Retinal pigment epithelial cell (primary cell): ENCODE measurements around the gene ARMC8.

ENCODE experiments used
- DNase-seq: peaks from one replicate; pipeline ENCODE4 v3.0.0-alpha.2; 2010; ENCODE audit warnings: low read depth
- H3K4me3 ChIP-seq: 2 replicates; pipeline ENCODE4 v1.5.1; 2011; ENCODE audit warnings: mild to moderate bottlenecking, low read length, control low read depth, moderate library complexity
- TF ChIP-seq, protein P1 (sequence below): conservative IDR thresholded peaks from 2 replicates; pipeline ENCODE4 v1.5.1; 2011; ENCODE audit warnings: low read depth, low read length, control low read depth, inconsistent platforms

The ARMC8 gene

DNA sequence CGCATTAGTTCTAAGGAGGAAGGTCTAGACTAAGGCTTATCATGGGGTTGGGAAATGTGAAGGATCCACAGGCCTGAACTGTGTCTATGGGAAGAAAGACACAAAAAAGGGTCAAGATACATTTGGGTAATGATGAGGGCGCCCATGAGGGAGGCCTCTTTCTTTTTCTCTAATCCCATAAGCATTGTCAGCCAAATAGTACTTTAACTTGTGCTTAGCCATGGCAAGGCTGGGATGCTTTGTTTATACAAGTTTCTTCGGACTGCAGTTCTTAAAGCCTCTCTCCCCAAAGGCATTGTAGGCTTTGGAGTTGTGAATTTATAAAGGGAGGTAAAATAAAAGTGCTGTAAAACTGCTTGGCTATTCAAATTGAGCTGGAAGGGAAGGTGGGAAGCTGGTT, 23.4 kb downstream of the ARMC8 start:
- DNase-seq = no peak
- H3K4me3 ChIP-seq = no peak overlapping the region
- TF ChIP-seq, protein P1, sequence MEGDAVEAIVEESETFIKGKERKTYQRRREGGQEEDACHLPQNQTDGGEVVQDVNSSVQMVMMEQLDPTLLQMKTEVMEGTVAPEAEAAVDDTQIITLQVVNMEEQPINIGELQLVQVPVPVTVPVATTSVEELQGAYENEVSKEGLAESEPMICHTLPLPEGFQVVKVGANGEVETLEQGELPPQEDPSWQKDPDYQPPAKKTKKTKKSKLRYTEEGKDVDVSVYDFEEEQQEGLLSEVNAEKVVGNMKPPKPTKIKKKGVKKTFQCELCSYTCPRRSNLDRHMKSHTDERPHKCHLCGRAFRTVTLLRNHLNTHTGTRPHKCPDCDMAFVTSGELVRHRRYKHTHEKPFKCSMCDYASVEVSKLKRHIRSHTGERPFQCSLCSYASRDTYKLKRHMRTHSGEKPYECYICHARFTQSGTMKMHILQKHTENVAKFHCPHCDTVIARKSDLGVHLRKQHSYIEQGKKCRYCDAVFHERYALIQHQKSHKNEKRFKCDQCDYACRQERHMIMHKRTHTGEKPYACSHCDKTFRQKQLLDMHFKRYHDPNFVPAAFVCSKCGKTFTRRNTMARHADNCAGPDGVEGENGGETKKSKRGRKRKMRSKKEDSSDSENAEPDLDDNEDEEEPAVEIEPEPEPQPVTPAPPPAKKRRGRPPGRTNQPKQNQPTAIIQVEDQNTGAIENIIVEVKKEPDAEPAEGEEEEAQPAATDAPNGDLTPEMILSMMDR = no peak

DNA sequence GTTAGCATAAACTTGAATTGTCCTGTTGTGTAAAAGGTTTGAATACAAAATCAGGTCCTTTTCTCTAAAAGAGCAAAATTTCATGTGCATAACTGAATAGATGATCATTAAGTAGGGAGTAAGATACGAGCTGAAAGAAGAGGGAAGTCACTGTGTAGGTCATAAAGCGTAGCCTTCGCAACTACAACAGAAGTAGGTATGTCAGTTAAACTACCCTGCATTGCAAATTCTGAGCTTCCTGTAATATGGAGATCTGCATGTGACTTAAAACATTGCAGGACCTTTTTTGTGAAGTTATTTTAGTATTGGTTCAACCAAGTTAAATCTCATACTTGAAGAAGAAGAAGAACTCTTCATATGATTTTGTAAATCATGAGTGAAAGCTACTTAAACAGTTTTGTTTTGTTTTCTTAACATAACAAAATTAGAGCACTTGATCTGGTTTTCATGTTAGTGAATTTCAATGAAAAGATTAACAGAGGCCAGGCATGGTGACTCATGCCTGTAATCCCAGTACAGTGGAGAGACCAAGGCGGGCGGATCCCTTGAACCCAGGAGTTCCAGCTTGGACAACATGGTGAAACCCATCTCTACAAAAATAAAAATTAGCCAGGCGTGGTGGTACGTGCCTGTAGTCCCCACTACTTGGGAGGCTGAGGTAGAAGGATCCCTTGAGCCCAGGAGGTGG, 26.4 kb downstream of the ARMC8 start:
- DNase-seq = no peak

DNA sequence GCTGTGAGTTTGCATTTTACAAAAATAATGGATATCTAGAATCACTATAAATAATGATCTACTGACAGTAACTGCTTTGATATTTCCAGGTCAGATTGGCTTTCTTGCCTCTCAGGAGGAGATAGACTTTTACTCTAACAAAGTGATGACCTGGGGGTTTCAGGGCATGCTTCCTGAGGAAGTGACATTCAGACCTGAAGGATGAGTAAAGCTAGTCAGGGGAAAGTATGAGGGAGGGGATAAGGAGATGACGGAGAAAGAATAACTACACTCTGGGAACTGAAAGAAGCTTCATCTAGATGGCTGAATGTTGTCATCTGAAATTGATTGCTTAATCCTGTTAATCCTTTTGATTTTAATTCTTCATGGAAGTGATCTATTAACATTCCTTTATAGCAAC, 32.2 kb downstream of the ARMC8 start:
- no peak overlapping the region for H3K4me3 ChIP-seq
- DNase-seq = no peak
- TF ChIP-seq, protein P1 = no peak

More for the DNA sequence above, 26.4 kb downstream of the ARMC8 start:
- TF ChIP-seq, protein P1 = no peak
- H3K4me3 ChIP-seq = no peak overlapping the region

DNA sequence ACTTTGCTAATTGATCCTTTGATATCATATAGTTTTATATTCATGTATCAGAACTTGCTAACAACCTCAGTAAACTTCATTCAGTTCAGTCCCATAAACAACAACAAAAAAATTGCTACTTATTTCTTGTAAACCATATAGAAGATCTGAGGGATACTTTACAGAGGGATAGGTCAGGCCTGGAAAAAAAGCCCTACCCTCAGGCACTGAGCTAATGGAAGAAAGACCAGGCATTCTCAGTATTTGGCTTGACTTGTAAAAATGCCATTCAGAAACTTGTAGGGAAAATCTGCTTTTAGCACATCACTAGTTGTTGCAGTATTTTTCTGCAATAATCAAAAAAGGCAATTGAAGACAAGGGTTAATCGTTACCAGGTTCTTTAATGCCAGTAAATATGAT, 33.1 kb downstream of the ARMC8 start:
- TF ChIP-seq, protein P1 = no peak
- no peak overlapping the region for H3K4me3 ChIP-seq
- no peak for DNase-seq

DNA sequence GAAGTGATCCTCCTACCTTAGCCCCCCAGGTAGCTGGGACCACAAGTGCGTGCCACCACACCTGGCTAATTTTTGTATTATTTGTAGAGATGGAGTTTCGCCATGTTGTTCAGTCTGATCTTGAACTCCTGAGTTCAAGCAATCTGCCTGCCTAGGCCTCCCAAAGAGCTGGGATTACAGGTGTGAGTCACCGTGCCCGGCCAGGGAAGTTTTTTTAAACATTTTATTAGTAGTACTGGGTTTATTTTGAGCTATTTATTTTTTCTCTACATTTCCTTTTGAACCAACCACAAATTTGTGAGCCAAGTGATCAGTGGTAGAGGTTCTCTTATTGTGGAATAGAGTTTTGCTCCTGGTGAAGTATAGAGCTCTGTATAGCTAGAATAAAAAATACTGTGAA, 33.7 kb downstream of the ARMC8 start:
- DNase-seq = no peak
- TF ChIP-seq, protein P1 = no peak
- no peak overlapping the region for H3K4me3 ChIP-seq

DNA sequence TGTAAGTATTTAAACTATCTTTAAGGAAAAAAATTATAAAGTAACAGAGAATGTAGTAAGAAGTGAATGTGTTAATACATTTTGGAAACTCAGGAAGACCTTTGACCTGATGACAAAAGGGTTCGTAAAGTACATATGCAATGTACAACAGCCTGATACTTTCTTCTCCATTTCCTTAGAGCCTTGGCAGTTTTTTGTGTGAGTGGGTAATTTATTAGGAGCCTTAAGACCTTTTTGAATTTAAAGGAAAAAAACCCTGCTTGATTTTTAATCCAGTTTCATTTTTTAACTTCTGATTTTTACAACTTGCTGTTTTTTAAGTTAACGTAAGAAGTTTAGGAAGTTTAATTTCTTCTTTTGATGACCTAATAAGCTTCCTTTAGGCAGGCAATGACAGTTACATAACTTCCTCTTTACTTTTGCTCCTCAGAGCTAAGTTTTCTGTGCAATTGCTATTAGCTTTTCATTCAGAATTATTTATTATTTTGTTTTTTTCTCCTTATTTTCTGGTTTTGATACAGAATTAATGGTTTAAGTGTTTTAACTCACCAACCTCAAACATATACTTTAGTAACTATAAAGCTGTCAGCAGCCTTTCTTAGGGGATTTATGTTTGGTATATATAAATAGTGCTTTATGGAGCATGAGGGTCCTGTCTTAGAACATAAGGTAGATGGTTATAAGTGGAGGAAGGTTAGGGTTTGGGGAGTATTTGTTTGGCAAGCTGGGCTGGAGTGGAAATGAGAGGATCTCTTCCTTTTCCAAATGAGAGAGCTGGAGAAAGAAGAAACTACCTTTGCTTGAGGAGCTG, 35.2 kb downstream of the ARMC8 start:
- TF ChIP-seq, protein P1 = no peak
- DNase-seq = no peak
- no peak overlapping the region for H3K4me3 ChIP-seq

DNA sequence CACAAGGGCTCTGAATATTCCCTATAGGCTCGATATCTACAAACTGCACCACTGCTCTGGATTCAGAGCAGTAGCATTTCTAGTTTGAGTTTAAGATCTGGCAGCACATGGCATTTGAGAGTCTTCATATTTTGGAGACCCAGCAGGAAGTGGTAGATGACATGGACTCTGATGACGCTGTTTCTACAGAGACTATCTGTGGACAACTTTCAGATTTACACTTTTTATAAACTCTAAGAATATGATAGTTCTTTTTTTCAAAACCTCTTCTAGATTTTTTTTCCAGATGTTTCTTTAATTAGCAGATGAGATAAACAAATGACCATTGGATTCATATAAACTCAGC, 35.8 kb downstream of the ARMC8 start:
- TF ChIP-seq, protein P1 = no peak
- no peak overlapping the region for H3K4me3 ChIP-seq
- no peak for DNase-seq
